AG08395 (cell line): ENCODE measurements around the gene HPSE2.

Experiments
- DNase-seq: peaks from one replicate; pipeline ENCODE4 v3.0.0; 2012; ENCODE audit warnings: mixed read lengths, low spot score

HPSE2 gene

DNA sequence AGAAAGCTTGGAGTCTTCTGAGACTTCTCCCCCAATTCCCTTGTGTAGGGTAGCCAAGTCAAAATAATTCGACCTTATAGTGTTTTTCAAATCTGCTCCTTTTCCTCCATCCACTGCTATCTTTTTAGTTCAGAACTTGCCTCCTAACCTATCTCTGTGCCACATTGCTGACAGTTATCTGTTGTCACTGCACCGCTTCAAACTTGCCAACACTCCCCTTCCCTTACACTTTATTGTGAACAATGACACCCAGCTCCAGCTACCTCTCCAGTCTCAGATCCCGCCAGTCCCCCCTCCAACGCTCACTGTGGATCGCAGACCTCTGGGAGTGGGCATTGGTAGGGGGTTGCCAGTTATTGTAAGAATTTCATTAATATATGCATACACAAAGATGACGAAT lies 772.6 kb downstream of the HPSE2 start:
- no peak for DNase-seq

DNA sequence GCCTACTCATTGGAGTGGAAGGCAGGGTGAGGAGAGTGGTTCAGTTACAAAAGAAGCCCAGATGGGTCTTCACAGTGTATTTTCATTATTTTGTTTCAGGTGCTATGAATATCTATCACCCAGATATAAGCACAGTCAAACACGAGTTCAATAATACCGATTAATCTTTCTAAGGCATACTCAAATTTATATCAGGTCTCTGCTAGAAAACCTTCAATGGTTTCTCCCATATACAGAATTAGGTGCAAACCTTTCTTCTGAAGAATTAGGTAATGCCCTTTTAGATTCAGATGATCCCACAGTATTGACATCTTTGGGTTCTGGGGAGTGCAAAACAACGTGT lies 774.2 kb downstream of the HPSE2 start:
- no peak for DNase-seq

DNA sequence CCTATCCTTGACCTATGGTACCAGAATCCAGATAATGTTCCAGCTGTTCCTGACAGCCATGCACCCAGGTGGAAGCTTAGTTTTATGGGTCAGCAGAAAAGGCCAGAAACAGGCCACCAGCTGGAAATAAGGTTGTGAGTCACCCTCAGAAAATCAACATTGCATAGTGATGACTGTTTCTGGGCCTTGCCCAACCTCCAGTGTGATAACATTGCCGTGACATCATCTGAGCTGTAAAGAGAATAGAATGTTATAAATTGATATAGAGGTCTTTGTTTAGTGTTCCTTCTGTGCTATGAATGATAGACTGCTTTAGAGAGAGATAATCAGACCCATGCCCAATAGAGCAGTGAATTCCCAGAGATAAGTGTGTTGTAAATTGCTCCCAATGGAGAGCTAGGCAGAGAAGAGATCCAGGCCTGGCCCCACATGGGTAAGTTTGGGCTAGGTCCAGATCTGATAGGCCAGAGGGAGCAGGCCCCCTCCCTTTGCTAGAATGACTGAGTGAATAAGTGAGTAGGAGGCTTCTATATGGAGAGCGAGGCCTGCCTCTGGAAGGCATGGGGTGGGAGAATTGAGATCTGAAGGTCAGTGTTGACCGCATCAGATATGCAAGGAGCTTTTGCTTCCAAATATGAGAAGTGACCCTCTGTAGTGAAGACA lies 774.7 kb downstream of the HPSE2 start:
- DNase-seq, result peak; percentile 90

DNA sequence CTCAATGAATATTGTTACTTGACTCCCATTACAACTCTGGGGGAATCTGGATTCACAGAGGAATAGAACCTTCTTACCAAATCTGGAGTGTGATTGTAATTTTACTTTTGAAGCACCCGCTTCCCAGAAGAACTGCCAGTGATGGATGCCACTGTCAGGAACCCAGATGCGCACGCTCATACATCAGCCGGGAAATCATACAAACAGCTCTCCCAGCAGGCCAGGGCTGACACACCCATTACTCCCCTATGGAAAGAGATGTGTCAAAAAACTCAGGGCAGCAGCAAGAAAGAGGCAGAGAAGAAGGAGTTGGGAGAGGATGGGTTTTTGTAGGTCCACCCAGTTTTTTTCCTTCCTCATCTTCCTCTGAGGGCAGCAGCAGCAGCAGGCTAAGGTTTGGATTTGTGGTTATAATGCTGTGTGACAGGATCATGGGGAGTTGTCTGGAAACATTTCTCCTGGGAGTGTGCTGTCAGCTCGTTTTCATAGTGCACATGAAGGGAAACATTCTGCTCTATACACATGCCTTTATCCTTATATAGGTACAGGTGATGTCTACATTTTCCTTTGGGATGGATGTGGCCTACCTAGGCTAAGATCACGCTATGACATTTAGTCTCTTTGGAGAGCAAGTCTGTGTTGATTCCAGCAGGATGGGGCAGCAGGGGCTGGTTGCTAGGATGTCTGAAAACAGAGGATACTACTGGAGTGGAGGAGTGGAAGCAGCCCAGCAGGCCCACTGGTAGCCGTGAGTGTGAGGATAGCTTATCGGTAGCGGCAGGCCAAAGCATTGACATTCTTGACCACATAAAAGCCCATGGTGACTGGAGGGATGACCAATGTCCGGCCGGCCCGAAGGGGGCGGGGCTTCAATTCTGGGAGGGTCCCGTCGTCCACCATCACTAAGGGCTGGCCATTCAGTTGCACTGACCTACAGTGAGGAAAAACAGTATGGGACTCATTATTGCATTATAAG lies 776.6 kb downstream of the HPSE2 start:
- no peak for DNase-seq

DNA sequence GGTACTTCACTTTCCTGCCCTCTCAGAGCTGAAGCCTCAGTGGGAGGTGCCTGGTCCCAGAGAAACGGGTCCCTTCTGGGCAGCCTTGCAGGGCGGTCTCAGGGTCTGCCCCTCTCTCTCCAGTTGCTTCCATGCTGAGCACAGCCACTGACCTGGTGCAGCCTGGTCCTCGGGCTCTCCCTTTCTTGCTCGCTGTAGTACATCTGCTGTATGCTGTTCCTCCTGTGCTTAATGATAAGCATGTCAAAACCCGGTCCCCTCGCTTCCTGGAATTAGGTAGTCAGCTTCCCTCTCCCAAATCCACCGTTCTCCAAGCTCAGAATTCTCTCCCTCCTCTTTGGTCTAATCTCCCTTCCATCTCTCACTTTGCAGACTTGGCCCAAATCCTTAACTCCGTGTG lies 777.9 kb downstream of the HPSE2 start:
- DNase-seq, result no peak

DNA sequence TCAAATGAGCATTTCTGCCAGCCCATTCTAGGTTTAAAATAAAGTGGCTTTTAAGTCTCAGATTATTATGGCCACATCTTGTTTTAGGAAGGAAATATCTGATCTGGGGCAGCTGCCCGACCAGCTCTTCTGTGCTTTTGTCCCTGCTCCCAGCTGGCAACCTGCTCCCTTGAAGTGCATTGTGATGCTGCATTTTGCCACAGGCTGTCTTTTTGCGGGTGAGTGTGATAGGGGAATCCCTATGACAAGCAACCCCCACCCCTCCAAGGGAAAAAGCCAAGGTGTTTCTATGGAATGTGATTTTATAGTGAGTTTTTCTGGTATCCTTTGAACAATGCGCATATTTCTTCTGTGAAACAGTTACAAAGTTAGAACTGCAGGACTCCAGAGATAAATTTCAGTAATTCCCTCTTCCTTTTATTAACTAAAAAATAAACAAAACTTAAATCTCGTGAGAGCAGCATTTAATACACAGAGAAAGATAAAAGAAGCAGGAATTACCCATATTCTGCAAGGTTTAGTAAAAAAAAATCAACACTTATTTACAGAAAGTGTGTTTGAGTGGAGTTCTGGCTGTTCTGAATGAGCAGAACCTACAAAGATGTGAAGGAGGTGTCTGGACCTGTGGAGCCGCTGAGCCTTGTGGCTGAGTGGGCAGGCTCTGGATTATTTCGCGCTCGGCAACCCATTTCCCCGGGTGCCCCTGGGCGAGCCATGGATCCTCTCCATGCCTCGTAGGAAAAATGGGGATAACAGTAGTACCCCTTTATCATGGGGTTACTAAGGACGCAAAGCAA lies 778.8 kb downstream of the HPSE2 start:
- no peak for DNase-seq

DNA sequence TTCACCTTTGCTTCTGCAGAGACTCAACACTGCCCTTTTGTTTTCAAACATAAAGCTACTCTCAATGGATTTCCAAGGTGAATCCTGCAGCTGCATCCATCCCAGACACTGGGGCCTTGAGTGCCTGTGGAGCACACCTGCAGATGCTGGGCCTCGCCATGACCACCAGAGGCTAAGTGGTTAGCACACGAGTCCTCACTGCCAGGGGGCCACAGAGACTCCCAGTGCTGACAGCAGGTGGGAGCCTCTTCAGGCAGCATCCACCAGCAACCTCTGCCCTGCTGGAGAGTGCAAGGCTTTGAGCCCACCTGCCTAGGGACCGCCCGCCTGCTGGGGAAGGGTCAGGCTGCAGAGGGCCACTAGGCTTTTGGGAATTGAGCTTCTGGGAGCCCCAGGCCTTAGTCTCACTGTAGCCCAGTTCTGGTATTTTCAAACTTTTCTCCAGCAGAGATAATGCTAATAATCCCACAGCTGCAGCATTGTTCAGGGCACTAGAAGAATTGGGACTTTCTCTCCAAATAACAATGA lies 779.5 kb downstream of the HPSE2 start:
- DNase-seq, result no peak

DNA sequence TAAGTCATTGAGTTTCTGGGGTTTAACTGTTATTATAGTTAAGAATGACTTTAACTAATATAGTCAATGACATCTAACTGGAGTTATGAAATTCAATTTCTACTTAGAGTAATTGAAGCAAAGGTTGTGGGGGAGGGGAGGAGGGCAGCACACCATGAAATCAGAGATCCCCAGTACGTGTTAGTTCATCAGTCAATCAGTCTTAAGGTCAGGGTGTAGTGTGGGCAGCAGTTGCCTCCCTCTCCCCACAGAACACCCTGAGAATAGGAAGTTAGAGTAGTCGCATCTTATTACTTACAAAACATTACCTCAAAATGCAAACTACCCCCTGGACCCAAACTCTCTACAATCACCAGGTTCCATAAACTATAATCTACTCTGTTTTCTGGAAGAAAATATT lies 781.9 kb downstream of the HPSE2 start:
- DNase-seq, result no peak

DNA sequence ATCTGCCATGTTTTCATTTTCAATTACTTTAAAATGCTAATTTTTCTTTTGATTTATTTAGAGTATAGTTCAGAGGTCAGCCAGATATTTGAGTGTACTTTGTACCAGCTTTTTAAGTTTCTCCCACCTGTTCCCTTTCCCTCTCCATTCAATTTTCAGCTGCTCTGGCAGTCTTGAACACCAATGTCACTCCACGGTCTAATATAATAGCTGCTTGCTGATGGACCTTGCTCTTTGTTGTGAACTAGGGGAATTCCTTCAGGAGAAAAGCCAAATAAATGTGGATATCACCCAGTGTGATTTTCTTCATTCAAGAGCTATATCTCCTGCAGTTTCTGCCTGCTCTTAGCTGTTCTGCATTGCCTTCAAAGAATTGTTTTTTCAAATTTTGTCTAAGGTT lies 785.0 kb downstream of the HPSE2 start:
- no peak for DNase-seq

DNA sequence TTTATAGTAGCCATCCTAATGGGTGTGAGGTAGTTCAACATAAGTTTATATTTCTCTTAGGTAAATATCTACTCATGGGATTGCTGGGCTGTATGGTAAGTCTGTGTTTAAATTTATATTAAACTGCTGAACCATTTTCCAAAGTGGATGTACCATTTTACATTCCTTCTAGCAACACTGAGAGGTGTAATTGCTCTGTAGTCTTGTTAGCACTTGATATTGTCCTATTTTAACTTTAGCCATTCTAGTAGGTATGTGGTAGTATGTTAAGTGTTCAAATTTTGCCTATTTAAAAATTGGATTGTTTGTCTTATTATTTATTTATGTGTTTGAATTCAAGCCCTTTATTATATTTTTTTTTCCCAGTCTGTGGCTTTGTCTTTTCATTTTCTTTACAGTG lies 786.4 kb downstream of the HPSE2 start:
- DNase-seq, result no peak

DNA sequence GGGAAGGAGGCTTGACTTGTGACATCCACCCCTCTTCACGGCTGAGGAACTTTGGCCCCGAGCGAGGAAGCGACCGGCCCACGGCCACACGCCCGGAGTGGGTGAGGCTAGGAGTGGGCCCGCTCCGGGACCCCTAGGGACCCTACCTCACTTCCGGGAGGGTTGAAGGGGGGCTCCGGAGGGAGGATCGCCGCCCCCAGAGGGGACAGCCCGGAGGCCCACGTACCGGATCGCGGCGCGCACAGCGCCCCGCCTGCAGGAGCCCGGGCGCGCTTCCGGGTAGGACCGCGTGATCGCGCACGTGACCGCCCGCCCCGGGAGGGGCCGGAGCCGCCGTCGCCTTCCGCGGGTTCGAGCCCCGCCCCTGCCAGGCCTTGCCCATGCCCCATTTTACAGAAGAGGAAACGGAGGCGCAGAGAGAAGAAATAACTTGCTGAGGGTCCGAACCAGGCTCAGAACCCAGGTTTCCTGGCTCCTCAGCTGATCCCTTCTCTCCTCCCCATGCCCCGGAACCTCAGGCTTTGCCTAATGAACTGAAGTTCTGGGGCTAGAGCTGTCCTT lies 788.9 kb downstream of the HPSE2 start, which contains the start of gene HPS1:
HPS1 (minus strand) TSS at position 275 of the 561 bp plus-strand sequence. CDS start 3,695 bp downstream, outside the sequence.
- peak; percentile 94 for DNase-seq

DNA sequence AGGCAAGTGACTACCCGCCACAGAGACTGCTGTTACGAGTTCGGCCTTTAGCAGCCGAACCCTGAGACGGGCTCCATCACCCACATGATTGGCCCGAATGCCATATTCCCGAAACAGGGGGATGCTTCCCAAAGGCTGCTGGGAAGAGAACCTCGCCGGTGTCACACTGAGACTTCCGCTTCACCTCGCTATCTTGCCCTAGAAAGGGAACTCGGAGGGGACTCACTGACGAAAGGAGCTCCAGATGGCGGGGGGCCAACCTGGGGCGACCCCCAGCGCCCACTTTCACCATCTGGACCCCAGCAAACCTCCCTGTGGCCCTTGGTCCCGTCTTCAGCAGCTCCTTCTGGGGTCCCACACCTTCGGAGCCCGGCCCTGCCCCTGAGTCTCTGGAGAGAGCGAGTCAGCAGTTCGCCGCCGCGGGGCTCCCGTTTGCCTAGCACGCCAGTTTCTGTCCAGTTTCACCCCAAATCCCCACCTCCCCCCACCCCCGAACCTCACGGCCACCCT lies 789.4 kb downstream of the HPSE2 start:
- DNase-seq, result peak; percentile 49

DNA sequence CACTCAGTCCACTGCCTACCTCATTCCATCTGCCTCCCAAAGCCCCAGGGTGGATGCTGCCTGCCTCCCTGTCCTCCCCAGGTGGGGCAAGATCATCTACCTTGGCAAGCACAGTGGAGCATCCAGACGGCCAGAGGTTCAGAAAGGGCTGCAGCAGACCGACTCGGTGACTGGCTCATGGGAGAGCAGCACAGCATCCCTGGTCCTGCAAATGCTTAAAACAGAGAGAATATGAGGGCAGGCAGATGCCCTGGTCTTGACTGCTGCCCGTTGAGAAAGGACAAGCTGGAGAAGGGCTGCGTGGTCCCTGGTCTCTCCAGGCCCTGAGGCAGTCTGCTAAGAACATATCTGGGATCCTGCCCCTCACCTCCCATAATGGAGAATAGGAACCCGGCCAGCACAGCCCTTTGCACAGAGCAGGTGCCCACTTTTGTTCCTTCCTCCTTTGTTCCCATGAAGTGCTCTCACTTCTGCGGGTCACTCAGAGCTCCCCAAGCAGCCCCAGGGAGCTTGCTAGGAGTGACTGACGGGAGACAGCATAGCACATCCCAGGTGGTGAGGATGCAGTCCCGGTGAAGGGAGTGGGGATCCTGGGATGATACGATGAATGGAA lies 790.3 kb downstream of the HPSE2 start:
- no peak for DNase-seq

DNA sequence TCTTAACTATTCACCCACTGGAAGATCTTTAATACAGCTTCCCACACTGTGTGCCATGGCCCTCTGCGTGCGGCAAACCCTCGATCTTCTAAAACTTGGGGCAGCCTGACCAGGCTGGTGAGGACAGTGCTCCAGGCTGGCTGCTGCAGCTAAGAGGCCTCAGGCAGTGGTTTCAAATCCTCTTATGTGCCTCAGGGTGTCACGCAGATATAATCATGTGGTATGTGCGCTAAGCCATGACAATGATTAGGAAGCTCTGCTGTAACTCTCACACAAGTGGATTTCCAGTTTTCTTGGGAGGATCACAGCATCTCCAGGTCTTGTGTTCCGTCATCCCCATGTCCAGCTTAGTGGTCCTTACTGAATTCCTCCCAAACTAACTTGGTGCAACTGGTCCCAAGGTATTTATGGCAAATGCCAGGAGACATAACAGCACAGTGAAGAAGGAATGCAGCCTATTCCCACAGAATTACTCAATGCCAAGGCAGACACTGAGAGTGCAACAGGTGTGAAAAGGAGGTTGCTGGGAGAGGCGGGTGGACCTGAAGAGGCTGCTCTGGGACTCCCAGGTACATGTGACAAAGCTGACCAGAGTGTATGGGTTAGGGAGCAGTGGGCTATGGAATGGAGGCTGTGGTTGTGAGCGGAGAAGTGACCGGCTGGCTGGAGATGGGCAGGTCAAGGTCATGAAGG lies 791.2 kb downstream of the HPSE2 start:
- no peak for DNase-seq

DNA sequence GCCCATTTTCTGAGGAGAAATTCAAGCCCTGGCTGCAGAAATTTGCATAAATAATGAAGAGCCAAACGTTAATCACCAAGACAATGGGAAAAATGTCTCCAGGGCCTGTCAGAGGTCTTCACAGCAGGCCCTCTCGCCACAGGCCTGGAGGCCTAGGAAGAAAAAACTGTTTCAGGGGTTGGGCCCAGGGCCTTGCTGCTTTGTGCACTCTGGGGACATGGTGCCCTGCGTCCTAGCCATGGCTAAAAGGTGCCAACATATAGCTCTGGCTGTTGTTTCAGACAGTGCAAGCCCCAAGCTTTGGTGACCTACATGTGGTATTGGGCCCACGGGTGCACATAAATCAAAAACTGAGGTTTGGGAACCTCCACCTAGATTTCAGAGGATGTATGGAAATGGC lies 796.9 kb downstream of the HPSE2 start:
- DNase-seq, result no peak

DNA sequence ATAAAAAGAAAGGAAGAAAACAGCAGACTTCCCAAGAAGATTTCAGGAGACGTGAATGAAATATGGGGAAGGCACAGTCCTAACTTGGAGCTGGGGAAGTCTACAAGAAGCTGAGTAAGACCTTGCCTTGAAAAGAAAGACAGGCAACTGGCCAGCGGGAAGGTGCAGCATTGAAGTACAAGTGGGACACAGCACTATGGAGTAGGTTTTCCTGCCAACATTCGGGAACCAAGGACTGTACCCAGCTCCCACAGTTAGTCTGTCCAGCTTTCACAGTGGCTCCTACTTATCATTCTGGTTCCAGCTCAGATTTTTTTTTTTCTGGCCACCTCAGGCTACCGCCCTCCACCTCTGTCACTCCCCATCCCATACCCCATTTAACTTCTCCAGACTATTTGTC lies 798.9 kb downstream of the HPSE2 start:
- no peak for DNase-seq

DNA sequence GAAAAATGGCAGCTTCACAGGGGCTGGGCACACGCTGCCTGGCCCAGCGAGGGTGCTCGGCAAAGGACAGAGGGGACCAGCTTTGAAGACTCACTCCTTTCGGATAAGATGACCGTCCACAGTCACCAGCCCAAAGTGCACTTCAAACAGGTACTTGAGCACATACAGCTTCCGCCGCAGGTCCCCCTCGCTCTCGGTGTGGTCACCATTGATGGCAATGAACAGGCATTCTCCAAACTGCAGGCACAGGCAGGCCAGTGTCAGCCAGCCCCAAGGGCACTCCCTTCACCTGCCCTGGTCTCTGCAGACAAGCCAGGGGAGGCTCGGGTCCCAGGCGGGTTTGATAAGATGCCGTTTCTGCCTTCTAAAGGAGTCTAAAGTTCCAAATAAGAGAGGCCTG lies 800.5 kb downstream of the HPSE2 start:
- DNase-seq, result no peak

DNA sequence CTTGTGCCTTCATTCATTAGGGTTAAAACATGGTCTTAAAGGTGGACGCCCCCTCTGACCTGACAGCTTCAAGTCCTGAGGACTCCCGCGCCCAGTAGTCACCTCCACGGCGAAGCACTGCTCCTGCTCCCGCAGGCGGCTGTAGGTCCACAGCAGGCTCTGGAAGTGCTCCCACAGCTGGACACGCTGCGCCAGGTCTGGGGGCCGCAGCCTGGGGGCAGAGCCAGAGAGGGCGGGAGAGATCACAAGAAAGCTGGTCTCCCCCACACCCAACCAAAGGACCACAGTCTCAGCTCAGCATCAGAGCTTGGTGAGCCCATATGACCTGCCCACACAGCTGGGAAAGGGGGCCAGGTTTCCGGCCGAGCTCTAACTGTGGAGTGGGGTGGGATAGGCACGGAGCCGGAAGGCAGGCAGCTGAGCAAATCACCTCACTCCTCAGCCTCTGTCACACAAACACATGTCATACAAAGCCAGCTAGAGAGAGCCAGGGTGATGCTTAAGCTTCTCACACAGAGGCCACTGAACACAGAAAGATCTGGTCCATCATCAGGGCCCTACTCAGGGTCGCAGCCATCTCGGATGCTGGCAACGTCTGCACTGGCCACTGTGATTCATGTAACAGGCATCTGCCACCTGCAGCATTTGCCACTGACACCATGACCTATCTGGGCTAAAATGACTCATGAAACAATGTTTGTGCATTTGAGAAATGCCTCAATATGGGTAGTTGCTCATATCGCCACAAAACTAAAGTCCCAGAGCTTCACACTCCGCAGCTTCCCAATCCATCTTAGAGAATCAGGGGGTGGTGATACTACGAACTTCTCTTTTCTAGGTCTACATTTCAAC lies 801.5 kb downstream of the HPSE2 start:
- DNase-seq, result no peak

DNA sequence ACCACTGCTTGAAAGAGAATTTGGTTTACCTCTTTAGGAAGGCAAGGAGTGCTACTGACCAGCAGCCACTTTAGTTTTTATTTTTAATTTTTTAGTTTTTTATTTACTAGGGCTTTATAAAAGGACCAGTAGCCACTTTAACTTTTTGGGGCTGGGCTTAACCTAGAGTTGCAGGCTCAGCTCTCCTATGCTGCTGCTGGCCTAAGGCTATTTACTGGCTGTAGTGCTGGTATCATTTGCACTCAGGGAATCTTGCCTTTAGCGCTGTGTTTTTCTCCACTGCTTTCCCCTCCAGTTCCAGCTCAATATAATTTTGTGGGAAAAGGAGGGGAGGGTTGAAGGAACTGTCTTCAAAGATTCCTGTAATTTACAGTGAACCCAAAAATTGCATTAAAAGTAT lies 802.3 kb downstream of the HPSE2 start:
- no peak for DNase-seq

DNA sequence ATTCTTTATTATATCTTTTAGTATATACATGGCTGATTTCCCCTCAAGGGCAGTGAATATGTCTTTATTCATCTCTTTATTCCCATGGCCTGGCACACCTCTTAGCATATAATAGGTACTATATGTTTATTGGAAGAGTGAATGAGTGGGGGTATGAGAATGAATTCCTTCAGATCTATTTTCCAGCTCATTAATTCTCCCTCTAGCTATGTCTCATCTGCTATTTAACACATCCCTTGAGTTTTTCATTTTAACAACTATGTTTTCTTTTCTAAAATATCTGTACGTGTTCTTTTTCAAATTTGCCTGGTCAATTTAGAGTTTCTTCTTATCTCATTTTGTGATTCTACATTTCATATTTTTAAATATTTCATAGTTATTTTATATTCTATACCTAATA lies 803.3 kb downstream of the HPSE2 start:
- no peak for DNase-seq
